Prostate gland (tissue), 2 donors: ENCODE results near the gene VIPR2.

Experiments used
- CTCF ChIP-seq, 4 experiments: fragments of 200-600 bp in 2 of 4; fragments of 450-650 bp in 2 of 4; sonication (generic) in 2 of 4; IDR thresholded peaks; 1 replicate in 3 of 4; 2 replicates in 1 of 4; pipeline ENCODE4 v1.5.1; 2016 to 2019; ENCODE audit warnings: antibody characterized with exemption in 4 of 4, mild to moderate bottlenecking in 2 of 4, moderate library complexity in 2 of 4
- POLR2AphosphoS5 ChIP-seq: sonication (generic); formaldehyde crosslinking; IDR thresholded peaks from one replicate; pipeline ENCODE4 v1.6.1; 2017; ENCODE audit warnings: antibody characterized with exemption

DNA sequence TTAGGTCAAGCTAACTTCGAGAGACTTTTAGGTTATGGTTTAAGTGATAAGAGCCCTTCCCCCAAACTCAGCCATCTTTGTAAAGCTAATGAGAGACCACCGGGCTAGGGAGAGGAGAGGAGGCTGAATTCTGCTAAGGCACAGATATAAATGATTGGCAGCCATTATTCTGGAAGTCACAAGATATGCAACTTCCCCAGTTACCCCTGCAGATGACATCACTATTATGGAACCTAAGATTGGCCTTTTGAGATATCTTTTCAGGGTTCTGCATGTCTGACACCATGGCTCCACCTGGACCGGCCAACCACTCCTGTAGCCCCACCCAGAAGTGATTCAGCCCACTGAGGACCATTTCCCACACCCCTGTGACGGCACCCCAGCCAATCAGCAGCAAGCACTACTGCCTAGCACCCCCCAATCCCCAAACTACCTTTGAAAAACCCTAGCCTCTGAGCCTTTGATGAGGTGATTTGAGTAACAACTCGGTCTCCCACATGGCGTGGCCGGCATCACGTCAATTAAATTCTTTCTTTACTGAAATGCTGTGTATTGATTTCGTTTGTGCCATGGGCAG lies 14.4 kb downstream of the VIPR2 start:
- TF ChIP-seq POLR2AphosphoS5: no peak
- TF ChIP-seq CTCF (IDR thresholded peaks at IDR 0.05): no peak
